Smooth muscle cell (in vitro differentiated cells): ENCODE measurements around the gene LIPC. TPM values are rescaled to one million over a fixed set of nuclear protein-coding genes. Genes with fewer than 3 reads are reported as not detected.

Source experiments
- DNase-seq: peaks from one replicate; lab custom pipeline; 2025; ENCODE audit not compliant: unreplicated experiment; lab: John Stamatoyannopoulos, UW
- H2AFZ ChIP-seq: fragments of 200-600 bp; sonication (generic); 2 replicates; pipeline ENCODE4 v1.6.0; 2016; ENCODE audit warnings: antibody characterized with exemption, low read depth, mild to moderate bottlenecking
- H3F3A ChIP-seq: fragments of 200-600 bp; sonication (generic); 2 replicates; pipeline ENCODE4 v1.6.0; 2017; ENCODE audit warnings: antibody characterized with exemption, low read depth
- H3K27ac ChIP-seq: fragments of 200-600 bp; sonication (generic); 2 replicates; pipeline ENCODE4 v1.5.1; 2016; ENCODE audit warnings: low read depth, mild to moderate bottlenecking
- H3K27me3 ChIP-seq: fragments of 200-600 bp; sonication (generic); 2 replicates; pipeline ENCODE4 v1.6.1; 2016; ENCODE audit warnings: low read depth, mild to moderate bottlenecking
- H3K36me3 ChIP-seq: fragments of 200-600 bp; sonication (generic); 2 replicates; pipeline ENCODE4 v1.5.1; 2016; ENCODE audit warnings: low read depth
- H3K4me1 ChIP-seq: fragments of 200-600 bp; sonication (generic); 2 replicates; pipeline ENCODE4 v1.5.1; 2016; ENCODE audit warnings: low read depth
- H3K4me2 ChIP-seq: fragments of 200-600 bp; sonication (generic); 2 replicates; pipeline ENCODE4 v1.6.0; 2016; ENCODE audit warnings: mild to moderate bottlenecking
- H3K4me3 ChIP-seq: fragments of 200-600 bp; sonication (generic); 2 replicates; pipeline ENCODE4 v1.5.1; 2016; ENCODE audit warnings: mild to moderate bottlenecking
- H3K79me2 ChIP-seq: fragments of 200-600 bp; sonication (generic); 2 replicates; pipeline ENCODE4 v1.6.0; 2016; ENCODE audit warnings: low read depth, mild to moderate bottlenecking
- H3K9ac ChIP-seq: fragments of 200-600 bp; sonication (generic); 2 replicates; pipeline ENCODE4 v1.6.0; 2016; ENCODE audit warnings: low read depth
- H3K9me3 ChIP-seq: fragments of 200-600 bp; sonication (generic); replicated peaks from 2 replicates; pipeline ENCODE4 v1.5.1; 2016; ENCODE audit warnings: low read depth
- H4K20me1 ChIP-seq: fragments of 200-600 bp; sonication (generic); 2 replicates; pipeline ENCODE4 v1.6.0; 2016; ENCODE audit warnings: low read depth
- WGBS: methylation state at CpG from one replicate; pipeline ENCODE4 v1.1.7; 2016; ENCODE audit warnings: low lambda C conversion rate; 5-methylcytosine and 5-hydroxymethylcytosine counted together
- polyA plus RNA-seq: library from polyadenylated mRNA; unstranded; fragments of >200 nt; fragmentation: Nextera tagmentation; extraction: Ambion mirVana; gene quantifications from 2 replicates; pipeline ENCODE4 v1.2.1, GENCODE V29; 2016
- total RNA-seq: library from RNA; depleted of rRNA; stranded (reverse); fragments of >200 nt; gene quantifications from 2 replicates; pipeline ENCODE4 v1.2.3, GENCODE V29; 2014
- TF ChIP-seq, protein P1 (sequence below): fragments of 200-600 bp; sonication (generic); IDR thresholded peaks from 2 replicates; pipeline ENCODE4 v1.5.1; 2017; ENCODE audit warnings: borderline replicate concordance, mild to moderate bottlenecking, antibody characterized with exemption; ENCODE audit not compliant: insufficient read depth, poor library complexity, severe bottlenecking

LIPC gene
- total and polyA plus RNA-seq, 2 experiments from 2014 or later = not detected

DNA sequence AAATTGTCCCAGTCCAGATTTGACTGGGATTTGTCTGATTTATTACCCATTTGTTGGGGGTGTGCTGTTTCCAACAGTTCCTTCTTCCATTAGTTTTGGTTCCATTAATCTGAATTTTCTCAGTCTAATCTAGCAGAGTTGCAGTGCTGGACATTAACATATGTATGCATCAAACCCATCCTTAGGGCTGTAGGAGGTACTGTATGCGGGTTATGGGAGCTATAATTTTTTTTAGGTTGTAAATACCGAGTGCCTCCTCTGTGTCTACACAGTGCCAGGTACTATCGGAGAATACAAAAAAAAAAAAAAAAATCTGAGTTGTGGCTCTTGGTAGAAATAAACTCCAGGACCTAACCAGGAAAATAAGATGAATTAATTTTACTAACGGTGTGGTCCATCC lies 133.8 kb downstream of the LIPC start:
- Histone ChIP-seq H3K79me2 (no peaks in the 10 kb centered on the region), H4K20me1 (no peaks in the 10 kb centered on the region), H3K27me3 (no peaks in the 10 kb centered on the region), H3K4me3 (no peak overlapping the region), H3K4me2 (no peak overlapping the region), H3K4me1 (no peaks in the 10 kb centered on the region), H3K27ac (no peak overlapping the region), H3K36me3 (no peaks in the 10 kb centered on the region), H3K9ac (no peak overlapping the region), H2AFZ (no peak overlapping the region), H3K9me3 (no peaks in the 10 kb centered on the region), H3F3A (no peaks in the 10 kb centered on the region)
- 70% methylated on average over 4 of the region's 4 CpGs for WGBS
- DNase-seq = no peak
- TF ChIP-seq, protein P1, sequence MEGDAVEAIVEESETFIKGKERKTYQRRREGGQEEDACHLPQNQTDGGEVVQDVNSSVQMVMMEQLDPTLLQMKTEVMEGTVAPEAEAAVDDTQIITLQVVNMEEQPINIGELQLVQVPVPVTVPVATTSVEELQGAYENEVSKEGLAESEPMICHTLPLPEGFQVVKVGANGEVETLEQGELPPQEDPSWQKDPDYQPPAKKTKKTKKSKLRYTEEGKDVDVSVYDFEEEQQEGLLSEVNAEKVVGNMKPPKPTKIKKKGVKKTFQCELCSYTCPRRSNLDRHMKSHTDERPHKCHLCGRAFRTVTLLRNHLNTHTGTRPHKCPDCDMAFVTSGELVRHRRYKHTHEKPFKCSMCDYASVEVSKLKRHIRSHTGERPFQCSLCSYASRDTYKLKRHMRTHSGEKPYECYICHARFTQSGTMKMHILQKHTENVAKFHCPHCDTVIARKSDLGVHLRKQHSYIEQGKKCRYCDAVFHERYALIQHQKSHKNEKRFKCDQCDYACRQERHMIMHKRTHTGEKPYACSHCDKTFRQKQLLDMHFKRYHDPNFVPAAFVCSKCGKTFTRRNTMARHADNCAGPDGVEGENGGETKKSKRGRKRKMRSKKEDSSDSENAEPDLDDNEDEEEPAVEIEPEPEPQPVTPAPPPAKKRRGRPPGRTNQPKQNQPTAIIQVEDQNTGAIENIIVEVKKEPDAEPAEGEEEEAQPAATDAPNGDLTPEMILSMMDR = no peak

DNA sequence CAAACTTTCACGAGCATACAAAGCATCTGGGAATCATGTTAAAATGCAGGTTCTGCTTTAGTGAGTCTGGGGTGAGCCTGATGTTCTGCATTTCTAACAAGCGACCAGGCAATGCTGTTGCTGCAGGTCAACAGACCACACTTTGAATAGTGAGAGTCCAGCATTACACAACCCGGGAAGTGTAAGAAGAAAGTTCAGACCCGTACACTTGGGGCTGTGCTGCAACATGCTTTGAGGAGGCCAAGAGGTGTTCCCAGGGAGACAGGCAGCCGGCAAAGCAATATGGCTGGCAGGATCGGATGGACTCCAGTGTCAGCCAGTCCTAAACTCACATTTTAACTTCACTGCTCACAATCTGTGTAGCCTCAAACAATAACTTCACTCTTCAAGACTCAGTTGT lies 134.2 kb downstream of the LIPC start:
- no peak overlapping the region for H3K9ac ChIP-seq
- no peak overlapping the region for H3K4me3 ChIP-seq
- H3K4me1 ChIP-seq = no peaks in the 10 kb centered on the region
- no peaks in the 10 kb centered on the region for H4K20me1 ChIP-seq
- no peaks in the 10 kb centered on the region for H3K36me3 ChIP-seq
- no peak for DNase-seq
- no peak overlapping the region for H3K4me2 ChIP-seq
- H2AFZ ChIP-seq = no peak overlapping the region
- no peaks in the 10 kb centered on the region for H3K79me2 ChIP-seq
- no peak overlapping the region for H3K27ac ChIP-seq
- TF ChIP-seq, protein P1 = no peak
- WGBS = 74% methylated on average over 6 of the region's 6 CpGs
- no peaks in the 10 kb centered on the region for H3F3A ChIP-seq
- no peaks in the 10 kb centered on the region for H3K27me3 ChIP-seq
- H3K9me3 ChIP-seq = no peaks in the 10 kb centered on the region

DNA sequence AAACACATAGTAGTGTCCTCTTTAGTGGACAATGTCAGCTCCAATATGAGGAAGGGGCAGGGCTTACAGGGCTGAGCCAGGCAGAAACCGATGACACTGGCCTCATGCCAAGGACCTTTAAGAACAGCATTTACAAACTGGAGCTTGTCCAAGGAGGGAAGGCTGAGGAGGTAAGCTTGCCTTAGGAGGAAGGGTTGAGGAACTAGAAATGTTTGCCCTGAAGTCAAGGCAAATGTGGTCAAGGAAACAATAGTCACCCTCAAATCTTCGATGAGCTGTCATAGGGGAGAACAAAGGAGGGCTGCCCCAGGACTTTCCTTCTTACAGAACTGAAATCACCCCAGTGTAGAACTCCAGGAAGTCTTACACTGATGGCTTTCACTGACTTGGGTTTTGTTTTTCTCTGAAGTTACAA lies 136.4 kb downstream of the LIPC start:
- no peak overlapping the region for H3K4me3 ChIP-seq
- no peak for DNase-seq
- no peak overlapping the region for H2AFZ ChIP-seq
- no peaks in the 10 kb centered on the region for H3K9me3 ChIP-seq
- no peaks in the 10 kb centered on the region for H3K4me1 ChIP-seq
- 83% methylated on average over 2 of the region's 2 CpGs for WGBS
- H3K27ac ChIP-seq = no peak overlapping the region
- no peaks in the 10 kb centered on the region for H4K20me1 ChIP-seq
- H3K27me3 ChIP-seq = no peaks in the 10 kb centered on the region
- H3K4me2 ChIP-seq = no peak overlapping the region
- no peaks in the 10 kb centered on the region for H3F3A ChIP-seq
- H3K36me3 ChIP-seq = no peaks in the 10 kb centered on the region
- TF ChIP-seq, protein P1 = no peak
- no peak overlapping the region for H3K9ac ChIP-seq
- no peaks in the 10 kb centered on the region for H3K79me2 ChIP-seq

DNA sequence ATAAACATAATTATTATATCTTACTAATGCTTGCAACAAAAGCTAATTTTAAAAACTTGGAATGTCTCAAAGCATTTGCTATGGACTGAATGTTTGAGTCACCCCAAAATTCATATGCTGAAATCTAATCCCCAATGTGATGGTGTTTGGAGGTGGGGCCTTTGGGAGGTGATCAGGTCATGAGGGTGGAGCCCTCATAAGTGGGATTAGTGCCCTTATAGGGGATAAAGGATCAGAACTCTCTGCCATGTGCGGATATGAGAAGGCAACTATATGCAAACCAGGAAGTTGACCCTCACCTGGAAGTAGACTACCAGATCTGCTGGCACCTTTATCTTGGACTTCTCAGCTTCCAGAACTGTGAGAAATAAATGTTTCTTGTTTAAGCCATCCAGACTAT lies 137.7 kb downstream of the LIPC start:
- WGBS = 100% methylated on average over 1 of the region's 1 CpG
- Histone ChIP-seq H3F3A (no peaks in the 10 kb centered on the region), H3K4me1 (no peaks in the 10 kb centered on the region), H3K4me2 (no peak overlapping the region), H3K79me2 (no peaks in the 10 kb centered on the region), H3K27ac (no peak overlapping the region), H3K4me3 (no peak overlapping the region), H3K9ac (no peak overlapping the region), H3K27me3 (no peaks in the 10 kb centered on the region), H4K20me1 (no peaks in the 10 kb centered on the region), H3K9me3 (no peaks in the 10 kb centered on the region), H3K36me3 (no peaks in the 10 kb centered on the region), H2AFZ (no peak overlapping the region)
- TF ChIP-seq, protein P1 = no peak
- DNase-seq = no peak
